GM18520 (cell line): ENCODE measurements around the gene TSC22D1.

Source experiments
- ATAC-seq: cut with Tn5 transposase; IDR thresholded peaks from one replicate; pipeline ENCODE4 v1.9.1; 2021; ENCODE audit not compliant: unreplicated experiment

The TSC22D1 gene

GRCh38 chr13:44455769-44456168 lies 120.4 kb downstream of the TSC22D1 start:
- ATAC-seq: no peak

GRCh38 chr13:44453881-44454280 lies 122.2 kb downstream of the TSC22D1 start:
- no peak for ATAC-seq

- no peak for ATAC-seq
Observed at GRCh38 chr13:44453069-44453468, 123.1 kb downstream of the TSC22D1 start.

GRCh38 chr13:44452418-44452817 lies 123.7 kb downstream of the TSC22D1 start:
- no peak for ATAC-seq

- no peak for ATAC-seq
Observed at GRCh38 chr13:44451651-44452050, 124.5 kb downstream of the TSC22D1 start.

GRCh38 chr13:44451126-44451525 lies 125.0 kb downstream of the TSC22D1 start:
- no peak for ATAC-seq

- ATAC-seq: no peak
Observed at GRCh38 chr13:44449999-44450821, 125.9 kb downstream of the TSC22D1 start.

GRCh38 chr13:44448875-44449274 lies 127.3 kb downstream of the TSC22D1 start:
- ATAC-seq: no peak

GRCh38 chr13:44448373-44448772 lies 127.8 kb downstream of the TSC22D1 start:
- no peak for ATAC-seq

GRCh38 chr13:44447783-44448321 lies 128.3 kb downstream of the TSC22D1 start:
- ATAC-seq: no peak

- no peak for ATAC-seq
Observed at GRCh38 chr13:44440046-44440608, 136.0 kb downstream of the TSC22D1 start.

- ATAC-seq: no peak
Observed at GRCh38 chr13:44439452-44440024, 136.6 kb downstream of the TSC22D1 start.

- ATAC-seq: no peak
Observed at GRCh38 chr13:44438234-44438579, 137.9 kb downstream of the TSC22D1 start.

GRCh38 chr13:44437356-44438233 lies 138.5 kb downstream of the TSC22D1 start:
- ATAC-seq: peak; percentile 41

GRCh38 chr13:44436589-44437337 lies 139.4 kb downstream of the TSC22D1 start:
- ATAC-seq: no peak

- ATAC-seq: no peak
Observed at GRCh38 chr13:44435919-44436510, 140.1 kb downstream of the TSC22D1 start.

- ATAC-seq: no peak
Observed at GRCh38 chr13:44435142-44435918, 140.8 kb downstream of the TSC22D1 start.

GRCh38 chr13:44434766-44435141 lies 141.4 kb downstream of the TSC22D1 start:
- no peak for ATAC-seq
